Gastrocnemius medialis (tissue), 4 donors: ENCODE results near the gene PHLPP2. TPM values are rescaled to one million over a fixed set of nuclear protein-coding genes. Genes with fewer than 3 reads are reported as not detected.

ENCODE experiments used
- ATAC-seq, 2 donors: fragments of 150-250 bp; one replicate each; pipeline ENCODE4 v1.9.1; 2016
- DNase-seq, 2 donors: peaks; one replicate each; pipeline ENCODE4 v3.0.0-alpha.2; 2019
- H3K27ac ChIP-seq, 4 donors: fragments of 200-600 bp; sonication (generic); 1 replicate in 1 of 4; 2 replicates in 3 of 4; pipeline ENCODE4 v1.5.1; 2016 to 2018; ENCODE audit warnings: mild to moderate bottlenecking in 2 of 4, moderate library complexity in 1 of 4
- H3K27me3 ChIP-seq, 3 donors: fragments of 200-600 bp; sonication (generic) in 2 of 3; 1 replicate in 1 of 3; 2 replicates in 2 of 3; pipeline versions ENCODE4 v1.5.1 to v1.6.0; 2016 to 2019; ENCODE audit warnings: mild to moderate bottlenecking in 1 of 3, moderate library complexity in 1 of 3
- H3K36me3 ChIP-seq, 2 donors: fragments of 200-600 bp; sonication (generic) in 1 of 2; one replicate each; pipeline ENCODE4 v1.5.1; 2017 to 2018
- H3K4me1 ChIP-seq, 2 donors: fragments of 200-600 bp; sonication (generic) in 1 of 2; one replicate each; pipeline ENCODE4 v1.5.1; 2016 to 2017; ENCODE audit warnings: mild to moderate bottlenecking in 2 of 2
- H3K4me3 ChIP-seq, 4 donors: fragments of 200-600 bp; sonication (generic) in 3 of 4; 1 replicate in 1 of 4; 2 replicates in 3 of 4; pipeline ENCODE4 v1.5.1; 2016 to 2019; ENCODE audit warnings: mild to moderate bottlenecking in 2 of 4
- H3K9me3 ChIP-seq, 3 donors: fragments of 200-600 bp; sonication (generic) in 2 of 3; 1 replicate in 1 of 3; 2 replicates in 2 of 3; pipeline ENCODE4 v1.5.1; 2016 to 2019
- POLR2A ChIP-seq, 2 donors: fragments of 450-650 bp; IDR thresholded peaks; one replicate each; pipeline ENCODE4 v1.6.1; 2017; ENCODE audit warnings: antibody characterized with exemption in 2 of 2, mild to moderate bottlenecking in 2 of 2, moderate library complexity in 2 of 2
- in situ Hi-C, 4 donors: fragments of 200-750 bp; cut with MboI; loops; one replicate each; pipeline versions ENCODE4 v1.15.0 to v1.8.0; 2017; ENCODE audit warnings: low sequenced_read_pairs in 4 of 4
- intact Hi-C: fragments of 100-400 bp; cut with DNase I; formaldehyde crosslinking; loops from one replicate; pipeline ENCODE4 v1.15.1; 2023; ENCODE audit warnings: low total_unique reads
- total RNA-seq, 4 donors: library from RNA; depleted of rRNA; stranded (reverse); fragments of >200 nt; gene quantifications; one replicate each; pipeline versions ENCODE4 v1.1.0 to v1.2.3, GENCODE V29; 2016
- TF ChIP-seq, protein P1 (sequence below), 5 experiments: fragments of 450-650 bp in 3 of 5; fragments of 200-600 bp in 2 of 5; sonication (generic) in 2 of 5; IDR thresholded peaks in 4 of 5; conservative IDR thresholded peaks in 1 of 5; 1 replicate in 4 of 5; 2 replicates in 1 of 5; pipeline ENCODE4 v1.5.1; 2016 to 2019; ENCODE audit warnings: antibody characterized with exemption in 5 of 5, mild to moderate bottlenecking in 3 of 5, moderate library complexity in 3 of 5

Gene PHLPP2
- total RNA-seq, 4 donors from 2014 or later, result 4.5 to 9.1 (median 5.0) TPM

DNA sequence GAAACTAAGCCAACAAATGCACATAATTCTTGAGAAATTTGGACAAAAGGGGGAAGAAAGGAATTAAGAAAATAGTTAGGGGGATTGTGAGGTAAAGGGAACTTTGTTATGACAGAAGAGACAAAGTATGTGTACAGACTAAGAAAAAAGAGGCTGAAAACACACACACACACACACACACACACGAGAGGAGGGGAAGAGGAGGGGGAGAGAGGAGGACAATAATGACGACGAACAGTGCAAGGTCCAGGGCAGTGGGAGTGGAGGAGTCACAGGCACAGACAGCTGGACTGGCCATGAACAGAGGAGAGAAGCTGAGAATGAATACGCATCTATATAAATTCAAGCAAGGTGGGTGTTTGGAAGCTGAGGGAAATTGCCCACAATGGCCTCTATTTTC lies 54.0 kb downstream of the PHLPP2 start:
- H3K4me1 ChIP-seq, result no peaks in the 10 kb centered on the region
- intact Hi-C loops, result no loop called here
- H3K4me3 ChIP-seq, result no peak overlapping the region
- TF ChIP-seq, protein P1, sequence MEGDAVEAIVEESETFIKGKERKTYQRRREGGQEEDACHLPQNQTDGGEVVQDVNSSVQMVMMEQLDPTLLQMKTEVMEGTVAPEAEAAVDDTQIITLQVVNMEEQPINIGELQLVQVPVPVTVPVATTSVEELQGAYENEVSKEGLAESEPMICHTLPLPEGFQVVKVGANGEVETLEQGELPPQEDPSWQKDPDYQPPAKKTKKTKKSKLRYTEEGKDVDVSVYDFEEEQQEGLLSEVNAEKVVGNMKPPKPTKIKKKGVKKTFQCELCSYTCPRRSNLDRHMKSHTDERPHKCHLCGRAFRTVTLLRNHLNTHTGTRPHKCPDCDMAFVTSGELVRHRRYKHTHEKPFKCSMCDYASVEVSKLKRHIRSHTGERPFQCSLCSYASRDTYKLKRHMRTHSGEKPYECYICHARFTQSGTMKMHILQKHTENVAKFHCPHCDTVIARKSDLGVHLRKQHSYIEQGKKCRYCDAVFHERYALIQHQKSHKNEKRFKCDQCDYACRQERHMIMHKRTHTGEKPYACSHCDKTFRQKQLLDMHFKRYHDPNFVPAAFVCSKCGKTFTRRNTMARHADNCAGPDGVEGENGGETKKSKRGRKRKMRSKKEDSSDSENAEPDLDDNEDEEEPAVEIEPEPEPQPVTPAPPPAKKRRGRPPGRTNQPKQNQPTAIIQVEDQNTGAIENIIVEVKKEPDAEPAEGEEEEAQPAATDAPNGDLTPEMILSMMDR (IDR thresholded peaks at IDR 0.05 in 4 of 5, conservative IDR thresholded peaks at IDR 0.05 in 1 of 5), result no peak
- TF ChIP-seq POLR2A (IDR thresholded peaks at IDR 0.05), result no peak
- no peaks in the 10 kb centered on the region for H3K9me3 ChIP-seq
- no peak for ATAC-seq
- DNase-seq, result no peak
- no peaks in the 10 kb centered on the region for H3K27me3 ChIP-seq
- H3K36me3 ChIP-seq, result peaks cover 0 to 52% of the 10 kb centered on the region in 2 donors
- H3K27ac ChIP-seq, result no peak overlapping the region
- in situ Hi-C loops, result no loop called here

DNA sequence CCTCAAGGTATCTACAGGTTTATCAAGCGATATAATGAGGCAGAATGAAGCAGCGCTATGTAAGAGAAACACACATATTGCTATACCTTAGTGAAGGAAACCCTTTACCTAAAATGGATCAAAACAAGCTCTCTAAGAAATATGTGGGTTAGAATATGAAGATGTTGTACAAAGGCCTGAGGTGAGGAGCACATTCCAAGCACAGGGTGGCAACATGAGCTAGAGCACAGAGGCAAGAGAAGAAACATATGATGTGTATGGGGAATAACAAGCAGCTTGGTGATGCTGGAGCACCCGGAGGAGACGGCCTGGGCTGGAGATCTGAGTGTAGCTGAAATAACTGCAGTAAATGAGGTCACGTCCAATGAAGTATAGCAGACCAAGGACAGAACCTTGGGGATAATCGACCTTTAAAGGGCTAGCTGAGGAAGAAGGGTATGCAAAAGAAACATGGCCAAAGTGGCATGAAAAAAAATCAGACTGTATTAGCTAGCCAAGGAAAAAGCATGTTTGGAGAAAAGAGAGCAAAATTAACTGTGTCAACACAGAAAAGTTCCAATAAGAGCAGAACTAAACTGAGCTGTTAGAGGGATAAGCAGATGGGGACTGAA lies 54.5 kb downstream of the PHLPP2 start:
- no peak for TF ChIP-seq POLR2A (IDR thresholded peaks at IDR 0.05)
- TF ChIP-seq, protein P1 (IDR thresholded peaks at IDR 0.05 in 4 of 5, conservative IDR thresholded peaks at IDR 0.05 in 1 of 5), result no peak

DNA sequence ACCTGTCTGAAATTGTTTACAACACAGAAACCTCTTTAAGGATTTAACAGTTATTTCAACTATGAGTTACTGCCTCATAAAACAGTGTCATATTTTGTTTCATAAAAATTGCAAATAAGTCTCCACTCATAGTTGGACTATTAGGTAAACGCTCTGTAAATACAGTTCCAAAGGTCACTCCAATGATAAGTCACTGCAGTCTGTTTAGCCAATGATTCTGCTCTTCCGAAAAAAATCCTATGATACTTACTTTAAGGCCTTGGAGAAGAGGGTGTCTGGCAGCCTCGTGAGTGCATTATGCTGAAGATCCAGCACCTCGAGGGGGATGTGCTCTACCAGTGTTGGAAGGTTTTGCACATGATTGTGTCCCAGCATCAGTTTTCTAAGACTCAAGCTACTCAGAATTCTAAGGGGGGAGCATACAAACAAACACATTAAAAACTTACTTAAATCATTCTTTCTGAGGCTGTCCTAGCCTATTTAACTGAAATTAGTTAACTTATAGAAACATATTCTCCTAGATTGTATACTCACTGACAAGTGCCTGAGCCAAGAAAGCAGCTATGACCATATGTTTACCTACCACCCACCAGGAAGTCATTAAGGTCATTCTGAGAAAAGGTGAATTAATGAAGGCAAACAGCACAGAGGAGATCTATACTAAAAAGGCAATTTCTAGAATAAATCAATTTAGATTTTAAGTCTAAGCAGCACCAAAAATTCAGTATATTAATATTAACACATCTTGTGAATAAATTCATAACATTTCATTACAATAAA lies 57.4 kb downstream of the PHLPP2 start:
- Histone ChIP-seq H3K9me3 (no peaks in the 10 kb centered on the region), H3K4me1 (no peaks in the 10 kb centered on the region), H3K27ac (no peak overlapping the region), H3K4me3 (no peak overlapping the region), H3K27me3 (no peaks in the 10 kb centered on the region), H3K36me3 (peaks cover 0 to 66% of the 10 kb centered on the region in 2 donors)
- ATAC-seq (no peak), DNase-seq (no peak)
- in situ Hi-C loops, result no loop called here
- intact Hi-C loops, result no loop called here
- TF ChIP-seq, protein P1 (IDR thresholded peaks at IDR 0.05 in 4 of 5, conservative IDR thresholded peaks at IDR 0.05 in 1 of 5), result no peak
- TF ChIP-seq POLR2A (IDR thresholded peaks at IDR 0.05), result no peak

More for the DNA sequence above, 54.5 kb downstream of the PHLPP2 start:
- H3K4me3 ChIP-seq, result no peak overlapping the region
- H3K4me1 ChIP-seq, result no peaks in the 10 kb centered on the region
- DNase-seq (no peak), ATAC-seq (no peak)
- intact Hi-C loops (no loop called here), in situ Hi-C loops (no loop called here)
- peaks cover 0 to 52% of the 10 kb centered on the region in 2 donors for H3K36me3 ChIP-seq
- no peaks in the 10 kb centered on the region for H3K27me3 ChIP-seq
- no peaks in the 10 kb centered on the region for H3K9me3 ChIP-seq
- H3K27ac ChIP-seq, result no peak overlapping the region

DNA sequence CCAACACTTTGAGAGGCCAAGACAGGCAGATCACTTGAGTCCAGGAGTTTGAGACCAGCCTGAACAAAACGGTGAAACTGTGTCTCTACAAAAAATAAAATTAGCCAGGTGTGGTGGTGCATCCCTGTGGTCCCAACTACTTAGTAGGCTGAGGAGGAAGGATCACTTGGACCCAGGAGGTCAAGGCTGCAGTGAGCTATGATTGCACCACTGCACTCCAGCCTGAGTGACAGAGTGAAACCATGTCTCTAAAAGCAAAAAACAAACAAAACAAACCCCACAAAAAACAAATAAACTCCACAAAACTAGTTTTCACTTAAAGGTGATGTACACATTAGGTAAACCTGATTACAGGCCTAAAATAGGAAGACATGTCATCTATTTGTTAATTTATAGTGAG lies 58.2 kb downstream of the PHLPP2 start:
- Histone ChIP-seq H3K4me1 (no peaks in the 10 kb centered on the region), H3K27me3 (no peaks in the 10 kb centered on the region), H3K4me3 (no peak overlapping the region), H3K36me3 (peaks cover 0 to 63% of the 10 kb centered on the region in 2 donors), H3K27ac (no peak overlapping the region), H3K9me3 (no peaks in the 10 kb centered on the region)
- no peak for TF ChIP-seq POLR2A (IDR thresholded peaks at IDR 0.05)
- TF ChIP-seq, protein P1 (IDR thresholded peaks at IDR 0.05 in 4 of 5, conservative IDR thresholded peaks at IDR 0.05 in 1 of 5), result no peak
- DNase-seq, result no peak
- ATAC-seq, result no peak
- intact Hi-C loops, result no loop called here
- in situ Hi-C loops, result no loop called here
